Stimulated activated CD8-positive, alpha-beta memory T cell treated with anti-CD3 and anti-CD28 coated beads, Interleukin-7, amount 100 ng/mL, for 1 hour (primary cell): Measurements from ENCODE around the gene ADGRG1.
A peak's percentile ranks its signal among the peaks of the same experiment; 100 is the strongest.
"Not testable (repeated sequence)": the region's sequence is repeated elsewhere in the genome, so short reads cannot be mapped to it uniquely, and the experiment has no call there.

Experiments
- DNase-seq, 2 donors: peaks; one replicate each; pipeline ENCODE4 v3.0.0-alpha.2; 2020; ENCODE audit warnings: low read depth in 2 of 2

Gene ADGRG1

GRCh38 chr16:57628008-57628781, at the start of gene ADGRG1:
ADGRG1 (plus strand) TSS chr16:57628630; CDS start chr16:57650288, 21,658 bp downstream.
- DNase-seq, result no peak

- DNase-seq, result no peak
These were observed 49.1 kb upstream of the ADGRG1 start for GRCh38 chr16:57579361-57579665.

GRCh38 chr16:57585051-57585687, 43.3 kb upstream of the ADGRG1 start:
- DNase-seq, result no peak

- DNase-seq, result no peak
These were observed 39.6 kb upstream of the ADGRG1 start for GRCh38 chr16:57588831-57589230.

- DNase-seq, result no peak
These were observed 39.1 kb upstream of the ADGRG1 start for GRCh38 chr16:57589374-57589773.

GRCh38 chr16:57590654-57591085, 37.8 kb upstream of the ADGRG1 start:
- DNase-seq, result no peak

GRCh38 chr16:57591086-57591869, 37.2 kb upstream of the ADGRG1 start:
- peak in 1 of 2 donors; percentile 31 for DNase-seq

GRCh38 chr16:57591870-57592485, 36.5 kb upstream of the ADGRG1 start:
- no peak for DNase-seq

GRCh38 chr16:57592591-57593003, 35.8 kb upstream of the ADGRG1 start:
- peak; percentile 51 to 52 for DNase-seq

GRCh38 chr16:57593021-57593420, 35.4 kb upstream of the ADGRG1 start:
- DNase-seq, result no peak

- DNase-seq, result no peak
These were observed 34.4 kb upstream of the ADGRG1 start for GRCh38 chr16:57593990-57594389.

- DNase-seq, result no peak
These were observed 33.8 kb upstream of the ADGRG1 start for GRCh38 chr16:57594531-57595031.

- DNase-seq, result not testable (repeated sequence)
These were observed 32.2 kb upstream of the ADGRG1 start for GRCh38 chr16:57596234-57596633.

GRCh38 chr16:57598437-57598836, 30.0 kb upstream of the ADGRG1 start:
- no peak for DNase-seq

GRCh38 chr16:57600048-57600835, 28.2 kb upstream of the ADGRG1 start:
- DNase-seq, result no peak

GRCh38 chr16:57600952-57601580, 27.4 kb upstream of the ADGRG1 start:
- DNase-seq, result no peak

- no peak for DNase-seq
These were observed 26.5 kb upstream of the ADGRG1 start for GRCh38 chr16:57601801-57602478.

GRCh38 chr16:57603115-57604024, 25.1 kb upstream of the ADGRG1 start:
- no peak for DNase-seq

GRCh38 chr16:57604177-57604576, 24.3 kb upstream of the ADGRG1 start:
- DNase-seq, result no peak
